Myometrial cell (primary cell): Measurements from ENCODE around the gene OR8B12. TPM values are rescaled to one million over a fixed set of nuclear protein-coding genes. Genes with fewer than 3 reads are reported as not detected.

Experiments used
- total RNA-seq: library from RNA; depleted of rRNA; stranded (reverse); fragments of >200 nt; gene quantifications from 2 replicates; pipeline ENCODE4 v1.2.3, GENCODE V29; 2015

Gene OR8B12, protein sequence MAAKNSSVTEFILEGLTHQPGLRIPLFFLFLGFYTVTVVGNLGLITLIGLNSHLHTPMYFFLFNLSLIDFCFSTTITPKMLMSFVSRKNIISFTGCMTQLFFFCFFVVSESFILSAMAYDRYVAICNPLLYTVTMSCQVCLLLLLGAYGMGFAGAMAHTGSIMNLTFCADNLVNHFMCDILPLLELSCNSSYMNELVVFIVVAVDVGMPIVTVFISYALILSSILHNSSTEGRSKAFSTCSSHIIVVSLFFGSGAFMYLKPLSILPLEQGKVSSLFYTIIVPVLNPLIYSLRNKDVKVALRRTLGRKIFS
- not detected in 2 replicates for total RNA-seq

DNA sequence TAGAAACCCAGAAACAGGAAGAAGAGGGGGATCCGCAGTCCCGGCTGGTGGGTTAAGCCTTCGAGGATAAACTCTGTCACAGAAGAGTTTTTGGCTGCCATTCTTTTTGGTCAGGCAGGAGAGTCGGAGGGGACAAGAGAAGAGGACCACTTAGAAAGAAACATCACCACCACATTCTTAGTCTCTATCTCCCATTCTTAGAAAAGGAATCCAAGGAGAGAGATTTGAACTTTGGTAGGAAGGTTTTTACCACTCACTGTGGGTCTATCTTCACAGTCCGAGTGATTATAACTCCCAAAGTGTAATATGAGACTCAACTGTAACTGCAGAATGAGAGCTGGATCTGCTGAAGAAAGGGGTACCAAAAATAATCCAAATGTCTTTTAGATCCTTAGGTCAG is at the start of gene OR8B12:
TSS of gene OR8B12 (minus strand) at position 101 of the 400 bp plus-strand sequence. CDS start at position 101, 0 bp downstream.

DNA sequence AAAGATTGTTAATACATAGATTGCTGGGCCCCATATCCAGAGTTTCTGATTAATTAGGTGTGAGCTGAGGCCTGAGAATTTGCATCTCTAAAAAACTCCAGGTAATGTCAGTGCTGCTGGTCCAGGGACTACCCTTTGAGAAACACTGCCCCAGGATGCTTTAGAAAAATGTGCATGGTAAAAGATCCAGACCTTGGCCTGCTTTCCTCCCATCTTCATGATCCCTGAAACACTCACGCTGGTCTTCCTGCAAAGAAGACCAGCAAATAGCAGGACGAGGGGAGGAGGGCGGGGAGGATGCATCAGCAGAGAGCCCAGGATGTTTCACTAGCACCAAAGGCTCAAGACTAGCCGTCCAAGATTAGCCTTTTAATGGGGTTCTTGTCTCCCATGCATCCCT is 26.2 kb upstream of the OR8B12 start, which contains the start of gene OR8A1:
TSS of gene OR8A1 (plus strand) at position 301 of the 400 bp plus-strand sequence. CDS start 123 bp downstream, outside the sequence.

Other genes starting within 250 kb of the OR8B12 start
- gene OR8D1, start 229.7 kb downstream of the OR8B12 start, total RNA-seq, result not detected in 2 replicates
- not detected in 2 replicates for gene OR8D2, start 223.5 kb downstream of the OR8B12 start, total RNA-seq
- not detected in 2 replicates for gene OR8B2, start 159.2 kb downstream of the OR8B12 start, total RNA-seq
- gene OR8B3, start 144.6 kb downstream of the OR8B12 start, total RNA-seq, result not detected in 2 replicates
- gene OR8B4, start 118.8 kb downstream of the OR8B12 start, total RNA-seq, result not detected in 2 replicates
- gene OR8B8, start 98.0 kb downstream of the OR8B12 start, total RNA-seq, result not detected in 2 replicates
- gene OR8A1, start 26.3 kb upstream of the OR8B12 start, total RNA-seq, result not detected in 2 replicates
- not detected in 2 replicates for gene PANX3, start 67.8 kb upstream of the OR8B12 start, total RNA-seq
- gene TBRG1, start 79.2 kb upstream of the OR8B12 start, total RNA-seq, result 29.2 and 29.4 TPM in 2 replicates
- 14.9 and 17.3 TPM in 2 replicates for gene SIAE, start 130.1 kb upstream of the OR8B12 start, total RNA-seq
- 32.0 and 46.1 TPM in 2 replicates for gene SPA17, start 130.2 kb upstream of the OR8B12 start, total RNA-seq
- 11.5 and 18.8 TPM in 2 replicates for gene NRGN, start 196.3 kb upstream of the OR8B12 start, total RNA-seq
- gene VSIG2, start 208.6 kb upstream of the OR8B12 start, total RNA-seq, result 1.6 TPM in 1 of 2 replicates, not detected in the other
- 4.8 and 6.3 TPM in 2 replicates for gene ESAM, start 218.6 kb upstream of the OR8B12 start, total RNA-seq